Measurements from ENCODE around the gene RBM39.
"Not testable (repeated sequence)": the region's sequence is repeated elsewhere in the genome, so short reads cannot be mapped to it uniquely, and the experiment has no call there.

The RBM39 gene

GRCh38 chr20:35750611-35751010 is 8.6 kb upstream of the RBM39 start:
- no peak for DNase-seq

- DNase-seq: not testable (repeated sequence)
Observed at GRCh38 chr20:35744492-35744841, 2.4 kb upstream of the RBM39 start.

GRCh38 chr20:35743693-35744491 is 1.8 kb upstream of the RBM39 start:
- DNase-seq: no peak

- DNase-seq: no peak
Observed at GRCh38 chr20:35742741-35743523, 872 bp upstream of the RBM39 start.

GRCh38 chr20:35739294-35740163 is 2.5 kb downstream of the RBM39 start:
- no peak for DNase-seq

- no peak for DNase-seq
Observed at GRCh38 chr20:35738410-35739179, 3.5 kb downstream of the RBM39 start.

GRCh38 chr20:35737865-35738333 is 4.2 kb downstream of the RBM39 start:
- DNase-seq: no peak

GRCh38 chr20:35735826-35736470 is 6.1 kb downstream of the RBM39 start:
- no peak for DNase-seq

GRCh38 chr20:35734777-35735649 is 7.0 kb downstream of the RBM39 start:
- DNase-seq: no peak

GRCh38 chr20:35734374-35734773 is 7.7 kb downstream of the RBM39 start:
- no peak for DNase-seq

GRCh38 chr20:35732644-35732982 is 9.4 kb downstream of the RBM39 start:
- DNase-seq: no peak

- no peak for DNase-seq
Observed at GRCh38 chr20:35731862-35732643, 10.0 kb downstream of the RBM39 start.

- DNase-seq: no peak
Observed at GRCh38 chr20:35731469-35731788, 10.6 kb downstream of the RBM39 start.

GRCh38 chr20:35730583-35731468 is 11.2 kb downstream of the RBM39 start:
- no peak for DNase-seq

GRCh38 chr20:35729836-35730582 is 12.1 kb downstream of the RBM39 start:
- DNase-seq: no peak

- DNase-seq: no peak
Observed at GRCh38 chr20:35729283-35729807, 12.7 kb downstream of the RBM39 start.

- no peak for DNase-seq
Observed at GRCh38 chr20:35726842-35727711, 15.0 kb downstream of the RBM39 start.

Data from stimulated activated CD4-positive, alpha-beta T cell treated with anti-CD3 and anti-CD28 coated beads, Interleukin-4, amount 100 ng/mL, for 24 hours (primary cell).